GM23338 (cell line): ENCODE results near the gene PTAR1. TPM values are rescaled to one million over a fixed set of nuclear protein-coding genes. Genes with fewer than 3 reads are reported as not detected.

Experiments used
- ATAC-seq: fragments of 200-7000 bp; cut with Tn5 transposase; 3 replicates; pipeline ENCODE4 v1.9.1; 2020
- DNase-seq: peaks from one replicate; pipeline ENCODE4 v3.0.0-alpha.2; 2015; ENCODE audit warnings: low spot score
- H2AFZ ChIP-seq: fragments of 200-600 bp; sonication (generic); 2 replicates; pipeline ENCODE4 v1.8.0; 2016; ENCODE audit warnings: antibody characterized with exemption, mild to moderate bottlenecking, moderate library complexity
- H3F3A ChIP-seq: fragments of 200-600 bp; sonication (generic); replicated peaks from 2 replicates; pipeline ENCODE4 v1.8.0; 2017; ENCODE audit warnings: antibody characterized with exemption, mixed run types, low read depth
- H3K27ac ChIP-seq: fragments of 200-600 bp; sonication (generic); 2 replicates; pipeline ENCODE4 v1.6.1; 2016; ENCODE audit warnings: low read depth
- H3K27me3 ChIP-seq: fragments of 200-600 bp; sonication (generic); 2 replicates; pipeline ENCODE4 v1.8.0; 2016; ENCODE audit warnings: mild to moderate bottlenecking, mixed run types, moderate library complexity; ENCODE audit not compliant: insufficient read depth
- H3K36me3 ChIP-seq: fragments of 200-600 bp; sonication (generic); 2 replicates; pipeline ENCODE4 v1.8.0; 2016; ENCODE audit warnings: mild to moderate bottlenecking; ENCODE audit not compliant: insufficient read depth
- H3K4me1 ChIP-seq: fragments of 200-600 bp; sonication (generic); 2 replicates; pipeline ENCODE4 v1.8.0; 2016; ENCODE audit warnings: mild to moderate bottlenecking, moderate library complexity; ENCODE audit not compliant: insufficient read depth
- H3K4me2 ChIP-seq: fragments of 200-600 bp; sonication (generic); 2 replicates; pipeline ENCODE4 v1.7.1; 2017; ENCODE audit warnings: mixed run types
- H3K4me3 ChIP-seq: fragments of 200-600 bp; sonication (generic); 2 replicates; pipeline ENCODE4 v1.6.1; 2016; ENCODE audit warnings: mixed run types
- H3K79me2 ChIP-seq: fragments of 200-600 bp; sonication (generic); replicated peaks from 2 replicates; pipeline ENCODE4 v1.8.0; 2017; ENCODE audit warnings: mild to moderate bottlenecking; ENCODE audit not compliant: insufficient read depth
- H3K9me2 ChIP-seq: fragments of 200-600 bp; sonication (generic); 2 replicates; pipeline ENCODE4 v1.8.0; 2017; ENCODE audit not compliant: insufficient read depth
- H4K20me1 ChIP-seq: fragments of 200-600 bp; sonication (generic); replicated peaks from 2 replicates; pipeline ENCODE4 v1.8.0; 2017; ENCODE audit warnings: mild to moderate bottlenecking; ENCODE audit not compliant: insufficient read depth
- H3K27ac Mint-ChIP-seq: 2 replicates; pipeline ENCODE4 v1.8.0; 2020; ENCODE audit warnings: inconsistent platforms, mild to moderate bottlenecking, moderate library complexity, mixed read lengths
- H3K27me3 Mint-ChIP-seq: 3 replicates; pipeline ENCODE4 v1.8.0; 2022; ENCODE audit warnings: low read depth, mild to moderate bottlenecking, moderate library complexity, mixed read lengths, inconsistent platforms; ENCODE audit not compliant: insufficient read depth, poor library complexity
- H3K36me3 Mint-ChIP-seq: 3 replicates; pipeline ENCODE4 v1.8.0; 2021; ENCODE audit warnings: low read depth, mild to moderate bottlenecking, inconsistent platforms, moderate library complexity, mixed read lengths
- H3K4me1 Mint-ChIP-seq: 3 replicates; pipeline ENCODE4 v1.8.0; 2020; ENCODE audit warnings: mild to moderate bottlenecking, inconsistent platforms, mixed read lengths
- H3K4me3 Mint-ChIP-seq: 3 replicates; pipeline ENCODE4 v1.8.0; 2021; ENCODE audit warnings: moderate library complexity, mild to moderate bottlenecking, inconsistent platforms, mixed read lengths
- H3K9me3 Mint-ChIP-seq: 3 replicates; pipeline ENCODE4 v1.8.0; 2020; ENCODE audit warnings: moderate library complexity, mild to moderate bottlenecking, inconsistent platforms, mixed read lengths
- CREB1 ChIP-seq: fragments of 250-450 bp; sonication (Bioruptor Pico); IDR thresholded peaks from 2 replicates; pipeline ENCODE4 v1.5.0; 2020; ENCODE audit warnings: low read depth, mild to moderate bottlenecking, moderate library complexity
- ETS1 ChIP-seq: IDR thresholded peaks from 2 replicates; pipeline ENCODE4 v1.6.1; 2016; ENCODE audit warnings: antibody characterized with exemption
- EZH2phosphoT487 ChIP-seq: fragments of 200-600 bp; sonication (generic); IDR thresholded peaks from one replicate; pipeline ENCODE4 v1.8.1; 2018; ENCODE audit warnings: antibody characterized with exemption; ENCODE audit not compliant: unreplicated experiment
- JUNB ChIP-seq: IDR thresholded peaks from one replicate; pipeline ENCODE4 v1.6.1; 2016; ENCODE audit warnings: antibody characterized with exemption; ENCODE audit not compliant: unreplicated experiment
- NANOG ChIP-seq: IDR thresholded peaks from 2 replicates; pipeline ENCODE4 v1.6.1; 2016; ENCODE audit warnings: antibody characterized with exemption, borderline replicate concordance
- POLR2AphosphoS5 ChIP-seq: IDR thresholded peaks from 2 replicates; pipeline ENCODE4 v1.6.1; 2016; ENCODE audit warnings: antibody characterized with exemption, low read depth
- REST ChIP-seq: IDR thresholded peaks from one replicate; pipeline ENCODE4 v1.6.1; 2018; ENCODE audit warnings: antibody characterized with exemption; ENCODE audit not compliant: unreplicated experiment
- STAT1 ChIP-seq: IDR thresholded peaks from one replicate; pipeline ENCODE4 v1.6.1; 2016; ENCODE audit warnings: antibody characterized with exemption; ENCODE audit not compliant: unreplicated experiment
- ZNF114 ChIP-seq: fragments of 250-450 bp; sonication (Bioruptor Pico); IDR thresholded peaks from 2 replicates; pipeline ENCODE4 v1.5.0; 2020; ENCODE audit warnings: mild to moderate bottlenecking, moderate library complexity
- ZNF331 ChIP-seq: fragments of 250-450 bp; sonication (Bioruptor Pico); IDR thresholded peaks from 2 replicates; pipeline ENCODE4 v1.5.0; 2020; ENCODE audit warnings: low read depth, mild to moderate bottlenecking, moderate library complexity
- ZNF462 ChIP-seq: fragments of 250-450 bp; sonication (Bioruptor Pico); IDR thresholded peaks from 2 replicates; pipeline ENCODE4 v1.5.0; 2020; ENCODE audit warnings: mild to moderate bottlenecking, moderate library complexity
- polyA plus RNA-seq: library from polyadenylated mRNA; unstranded; fragments of >200 nt; fragmentation: Nextera tagmentation; extraction: Ambion mirVana; gene quantifications from 2 replicates; pipeline ENCODE4 v1.2.1, GENCODE V29; 2016
- total RNA-seq: library from RNA; depleted of rRNA; stranded (reverse); fragments of >200 nt; shearing (Covaris generic); gene quantifications from 2 replicates; pipeline ENCODE4 v1.2.3, GENCODE V29; 2014
- TF ChIP-seq, protein P1 (sequence below), 2 experiments: fragments of 200-600 bp in 1 of 2; sonication (generic) in 1 of 2; conservative IDR thresholded peaks; 2 replicates each; pipeline versions ENCODE4 v1.5.1 to v1.6.1; 2016 to 2017; ENCODE audit warnings: antibody characterized with exemption in 2 of 2, low read depth in 2 of 2, mild to moderate bottlenecking in 2 of 2, moderate library complexity in 1 of 2

The PTAR1 gene
- total and polyA plus RNA-seq, 2 experiments from 2014 or later: 35.2 to 219 TPM

DNA sequence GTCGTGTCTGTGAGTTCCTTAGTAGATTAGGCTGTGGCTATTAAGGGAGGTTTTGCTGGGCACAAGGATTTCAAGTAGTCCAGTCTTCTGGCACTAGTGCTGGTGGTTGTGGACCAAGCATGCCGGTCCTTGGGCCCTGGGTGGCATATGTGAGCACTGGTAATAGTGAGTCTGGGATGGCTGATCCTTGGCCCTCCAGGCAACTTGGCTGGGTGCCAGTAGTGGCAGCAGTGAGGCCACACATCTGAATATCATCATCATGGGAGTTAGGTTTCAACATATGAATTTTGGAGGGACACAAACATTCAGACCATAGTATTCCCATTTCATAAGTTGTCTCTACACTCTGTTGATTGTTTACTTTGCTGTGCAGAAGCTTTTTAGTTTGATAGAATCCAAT is 62.3 kb downstream of the PTAR1 start (continued):
- TF ChIP-seq REST (no peak), ZNF331 (CRISPR knock-in tag) (no peak), ZNF114 (CRISPR knock-in tag) (no peak), POLR2AphosphoS5 (no peak), ETS1 (no peak), EZH2phosphoT487 (no peak), CREB1 (no peak)
- TF ChIP-seq, protein P1, sequence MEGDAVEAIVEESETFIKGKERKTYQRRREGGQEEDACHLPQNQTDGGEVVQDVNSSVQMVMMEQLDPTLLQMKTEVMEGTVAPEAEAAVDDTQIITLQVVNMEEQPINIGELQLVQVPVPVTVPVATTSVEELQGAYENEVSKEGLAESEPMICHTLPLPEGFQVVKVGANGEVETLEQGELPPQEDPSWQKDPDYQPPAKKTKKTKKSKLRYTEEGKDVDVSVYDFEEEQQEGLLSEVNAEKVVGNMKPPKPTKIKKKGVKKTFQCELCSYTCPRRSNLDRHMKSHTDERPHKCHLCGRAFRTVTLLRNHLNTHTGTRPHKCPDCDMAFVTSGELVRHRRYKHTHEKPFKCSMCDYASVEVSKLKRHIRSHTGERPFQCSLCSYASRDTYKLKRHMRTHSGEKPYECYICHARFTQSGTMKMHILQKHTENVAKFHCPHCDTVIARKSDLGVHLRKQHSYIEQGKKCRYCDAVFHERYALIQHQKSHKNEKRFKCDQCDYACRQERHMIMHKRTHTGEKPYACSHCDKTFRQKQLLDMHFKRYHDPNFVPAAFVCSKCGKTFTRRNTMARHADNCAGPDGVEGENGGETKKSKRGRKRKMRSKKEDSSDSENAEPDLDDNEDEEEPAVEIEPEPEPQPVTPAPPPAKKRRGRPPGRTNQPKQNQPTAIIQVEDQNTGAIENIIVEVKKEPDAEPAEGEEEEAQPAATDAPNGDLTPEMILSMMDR (conservative IDR thresholded peaks at IDR 0.05; ENCODE audit: low read depth in 2 of 2): no peak

GRCh38 chr9:69696802-69697201 is 63.0 kb downstream of the PTAR1 start:
- no peak overlapping the region for H3K27ac ChIP-seq
- H3K4me2 ChIP-seq: no peak overlapping the region
- H2AFZ ChIP-seq: no peak overlapping the region
- no peaks in the 10 kb centered on the region for H3K9me2 ChIP-seq
- H3K27me3 Mint-ChIP-seq: no peaks in the 10 kb centered on the region
- H3K9me3 Mint-ChIP-seq: peaks cover 25% of the 10 kb centered on the region
- H3K79me2 ChIP-seq: no peaks in the 10 kb centered on the region
- no peaks in the 10 kb centered on the region for H3K27me3 ChIP-seq
- no peak for DNase-seq
- H4K20me1 ChIP-seq: no peaks in the 10 kb centered on the region
- H3K27ac Mint-ChIP-seq: no peak overlapping the region
- no peaks in the 10 kb centered on the region for H3F3A ChIP-seq
- no peak overlapping the region for H3K4me3 Mint-ChIP-seq
- no peaks in the 10 kb centered on the region for H3K4me1 Mint-ChIP-seq
- no peak overlapping the region for H3K4me3 ChIP-seq
- no peak for ATAC-seq
- H3K36me3 ChIP-seq: peaks cover 5% of the 10 kb centered on the region; the same call in 1 of the 2 replicates
- peaks cover 11% of the 10 kb centered on the region; the same call in 2 of the 3 replicates for H3K36me3 Mint-ChIP-seq
- H3K4me1 ChIP-seq: no peaks in the 10 kb centered on the region
- TF ChIP-seq NANOG (no peak), JUNB (no peak), ZNF331 (CRISPR knock-in tag) (no peak), ZNF114 (CRISPR knock-in tag) (no peak), STAT1 (no peak), EZH2phosphoT487 (no peak), ZNF462 (no peak), CREB1 (no peak), ETS1 (no peak)
